Neural crest cell (in vitro differentiated cells): ENCODE results near the gene CES4A. TPM values are rescaled to one million over a fixed set of nuclear protein-coding genes. Genes with fewer than 3 reads are reported as not detected.

Experiments used
- DNase-seq: peaks from one replicate; pipeline ENCODE4 v3.0.0; 2021; ENCODE audit warnings: low read depth, mixed read lengths, low spot score
- H3K27ac Mint-ChIP-seq: one replicate; pipeline ENCODE4 v1.8.0; 2021; ENCODE audit warnings: mild to moderate bottlenecking, mixed read lengths; ENCODE audit not compliant: unreplicated experiment
- H3K27me3 Mint-ChIP-seq: 2 replicates; pipeline ENCODE4 v1.8.0; 2021; ENCODE audit warnings: low read depth, mild to moderate bottlenecking, mixed read lengths
- H3K36me3 Mint-ChIP-seq: 2 replicates; pipeline ENCODE4 v1.8.0; 2021; ENCODE audit warnings: low read depth, mild to moderate bottlenecking, mixed read lengths
- H3K4me1 Mint-ChIP-seq: 2 replicates; pipeline ENCODE4 v1.8.0; 2021; ENCODE audit warnings: mixed read lengths
- H3K4me3 Mint-ChIP-seq: one replicate; pipeline ENCODE4 v1.8.0; 2021; ENCODE audit warnings: mild to moderate bottlenecking, mixed read lengths
- H3K9me3 Mint-ChIP-seq: 2 replicates; pipeline ENCODE4 v1.8.0; 2021; ENCODE audit warnings: mixed read lengths
- CTCF ChIP-seq: fragments of 200-600 bp; sonication (generic); conservative IDR thresholded peaks from 2 replicates; pipeline ENCODE4 v1.5.0; 2021; ENCODE audit warnings: antibody characterized with exemption, mild to moderate bottlenecking
- total RNA-seq: library from RNA; stranded (reverse); gene quantifications from 2 replicates; pipeline ENCODE4 v1.2.1, GENCODE V29; 2021

The CES4A gene
- total RNA-seq, 1 donor from 2014 or later, result 1.8 TPM

- Mint-ChIP-seq H3K4me3 (no peak overlapping the region), H3K9me3 (no peaks in the 10 kb centered on the region), H3K27ac (peak overlapping the region; percentile 84), H3K4me1 (peaks cover 6% of the 10 kb centered on the region), H3K27me3 (peaks cover 33% of the 10 kb centered on the region), H3K36me3 (no peaks in the 10 kb centered on the region)
- no peak for DNase-seq
- no peak for TF ChIP-seq CTCF
These were observed 28.5 kb downstream of the CES4A start for GRCh38 chr16:67016681-67017420.

GRCh38 chr16:67017421-67017750, 29.0 kb downstream of the CES4A start:
- Mint-ChIP-seq H3K9me3 (no peaks in the 10 kb centered on the region), H3K4me1 (peaks cover 6% of the 10 kb centered on the region), H3K36me3 (no peaks in the 10 kb centered on the region), H3K27ac (no peak overlapping the region), H3K4me3 (peak overlapping the region; percentile 47), H3K27me3 (peaks cover 33% of the 10 kb centered on the region)
- no peak for TF ChIP-seq CTCF
- DNase-seq, result no peak

GRCh38 chr16:67017810-67018488, 29.6 kb downstream of the CES4A start:
- DNase-seq, result peak; percentile 74
- Mint-ChIP-seq H3K27me3 (peaks cover 32% of the 10 kb centered on the region), H3K4me1 (peaks cover 10% of the 10 kb centered on the region), H3K9me3 (no peaks in the 10 kb centered on the region), H3K4me3 (peak overlapping the region; percentile 47), H3K36me3 (no peaks in the 10 kb centered on the region), H3K27ac (no peak overlapping the region)
- peak; percentile 82 for TF ChIP-seq CTCF

GRCh38 chr16:67019171-67019570, 30.8 kb downstream of the CES4A start:
- Mint-ChIP-seq H3K27ac (no peak overlapping the region), H3K4me3 (no peak overlapping the region), H3K9me3 (no peaks in the 10 kb centered on the region), H3K27me3 (peaks cover 25% of the 10 kb centered on the region), H3K36me3 (no peaks in the 10 kb centered on the region), H3K4me1 (peaks cover 12% of the 10 kb centered on the region)
- no peak for TF ChIP-seq CTCF
- no peak for DNase-seq

GRCh38 chr16:67021321-67021720, 32.9 kb downstream of the CES4A start:
- no peak overlapping the region for H3K27ac Mint-ChIP-seq
- DNase-seq, result no peak
- no peak for TF ChIP-seq CTCF
- peaks cover 6% of the 10 kb centered on the region for H3K27me3 Mint-ChIP-seq
- H3K4me3 Mint-ChIP-seq, result no peak overlapping the region
- H3K36me3 Mint-ChIP-seq, result no peaks in the 10 kb centered on the region
- no peaks in the 10 kb centered on the region for H3K9me3 Mint-ChIP-seq
- H3K4me1 Mint-ChIP-seq, result peaks cover 16% of the 10 kb centered on the region
